ENCODE measurements around the gene NPW.

DNA sequence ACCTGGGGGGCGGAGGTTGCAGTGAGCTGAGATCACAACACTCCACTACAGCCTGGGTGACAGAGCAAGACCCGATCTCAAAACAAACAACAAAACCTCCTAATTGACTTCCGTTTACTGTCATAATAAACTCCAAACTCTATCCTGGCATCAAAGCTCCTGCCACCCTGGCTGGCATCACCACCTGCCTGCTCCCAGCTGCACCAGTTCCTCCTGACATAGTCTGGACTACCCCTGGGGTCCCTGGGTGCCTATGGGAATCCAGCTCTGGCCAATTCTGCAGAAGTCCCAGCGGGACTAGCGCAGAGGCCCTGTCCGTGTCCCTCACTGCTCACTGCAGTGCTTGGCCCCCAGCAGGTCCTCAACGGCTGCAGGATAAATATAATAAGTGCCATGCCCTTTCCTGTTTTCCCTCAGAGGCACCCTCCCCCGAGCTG is 27.3 kb downstream of the NPW start:
- TF ChIP-seq, protein P1, sequence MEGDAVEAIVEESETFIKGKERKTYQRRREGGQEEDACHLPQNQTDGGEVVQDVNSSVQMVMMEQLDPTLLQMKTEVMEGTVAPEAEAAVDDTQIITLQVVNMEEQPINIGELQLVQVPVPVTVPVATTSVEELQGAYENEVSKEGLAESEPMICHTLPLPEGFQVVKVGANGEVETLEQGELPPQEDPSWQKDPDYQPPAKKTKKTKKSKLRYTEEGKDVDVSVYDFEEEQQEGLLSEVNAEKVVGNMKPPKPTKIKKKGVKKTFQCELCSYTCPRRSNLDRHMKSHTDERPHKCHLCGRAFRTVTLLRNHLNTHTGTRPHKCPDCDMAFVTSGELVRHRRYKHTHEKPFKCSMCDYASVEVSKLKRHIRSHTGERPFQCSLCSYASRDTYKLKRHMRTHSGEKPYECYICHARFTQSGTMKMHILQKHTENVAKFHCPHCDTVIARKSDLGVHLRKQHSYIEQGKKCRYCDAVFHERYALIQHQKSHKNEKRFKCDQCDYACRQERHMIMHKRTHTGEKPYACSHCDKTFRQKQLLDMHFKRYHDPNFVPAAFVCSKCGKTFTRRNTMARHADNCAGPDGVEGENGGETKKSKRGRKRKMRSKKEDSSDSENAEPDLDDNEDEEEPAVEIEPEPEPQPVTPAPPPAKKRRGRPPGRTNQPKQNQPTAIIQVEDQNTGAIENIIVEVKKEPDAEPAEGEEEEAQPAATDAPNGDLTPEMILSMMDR (IDR thresholded peaks at IDR 0.05; ENCODE audit: extremely low read depth in 1 of 2, insufficient read depth in 1 of 2, low read depth in 1 of 2, low read length in 2 of 2), result no peak
- TF ChIP-seq EZH2 (IDR thresholded peaks at IDR 0.05; ENCODE audit: borderline replicate concordance, low read depth, low read length, severe bottlenecking) (no peak), POLR2AphosphoS5 (IDR thresholded peaks at IDR 0.05; ENCODE audit: insufficient read depth, low read depth, low read length) (no peak), POLR2A (IDR thresholded peaks at IDR 0.05; ENCODE audit: low read depth, low read length) (no peak), JUN (IDR thresholded peaks at IDR 0.05; ENCODE audit: borderline replicate concordance, insufficient read depth, insufficient read length, low read depth) (no peak), FOS (IDR thresholded peaks at IDR 0.05; ENCODE audit: borderline replicate concordance, insufficient read depth, low read length) (no peak), MAX (IDR thresholded peaks at IDR 0.05; ENCODE audit: insufficient read depth, insufficient read length) (no peak), MYC (IDR thresholded peaks at IDR 0.05; ENCODE audit: low read depth, low read length) (no peak), GATA2 (IDR thresholded peaks at IDR 0.05; ENCODE audit: insufficient read depth, insufficient read length, low read depth, low read length) (no peak)
